IPS-18a (cell line): ENCODE measurements around the gene SHROOM3.

ENCODE experiments used
- H3K27ac ChIP-seq: one replicate; pipeline ENCODE4 v1.5.1; 2013; ENCODE audit warnings: low read length
- H3K27me3 ChIP-seq: one replicate; pipeline ENCODE4 v1.6.1; 2013; ENCODE audit warnings: mild to moderate bottlenecking, low read length; ENCODE audit not compliant: control insufficient read depth, insufficient read depth
- H3K36me3 ChIP-seq: one replicate; pipeline ENCODE4 v1.6.1; 2013; ENCODE audit warnings: low read depth, low read length; ENCODE audit not compliant: control insufficient read depth
- H3K4me1 ChIP-seq: one replicate; pipeline ENCODE4 v1.6.1; 2013; ENCODE audit warnings: low read depth, low read length; ENCODE audit not compliant: control insufficient read depth
- H3K4me3 ChIP-seq: one replicate; pipeline ENCODE4 v1.5.1; 2013; ENCODE audit warnings: low read length
- H3K9ac ChIP-seq: one replicate; pipeline ENCODE4 v1.6.1; 2013; ENCODE audit warnings: mild to moderate bottlenecking, low read length, moderate library complexity
- H3K9me3 ChIP-seq: one replicate; pipeline ENCODE4 v1.6.1; 2013; ENCODE audit warnings: low read depth, low read length; ENCODE audit not compliant: control insufficient read depth

Gene SHROOM3

DNA sequence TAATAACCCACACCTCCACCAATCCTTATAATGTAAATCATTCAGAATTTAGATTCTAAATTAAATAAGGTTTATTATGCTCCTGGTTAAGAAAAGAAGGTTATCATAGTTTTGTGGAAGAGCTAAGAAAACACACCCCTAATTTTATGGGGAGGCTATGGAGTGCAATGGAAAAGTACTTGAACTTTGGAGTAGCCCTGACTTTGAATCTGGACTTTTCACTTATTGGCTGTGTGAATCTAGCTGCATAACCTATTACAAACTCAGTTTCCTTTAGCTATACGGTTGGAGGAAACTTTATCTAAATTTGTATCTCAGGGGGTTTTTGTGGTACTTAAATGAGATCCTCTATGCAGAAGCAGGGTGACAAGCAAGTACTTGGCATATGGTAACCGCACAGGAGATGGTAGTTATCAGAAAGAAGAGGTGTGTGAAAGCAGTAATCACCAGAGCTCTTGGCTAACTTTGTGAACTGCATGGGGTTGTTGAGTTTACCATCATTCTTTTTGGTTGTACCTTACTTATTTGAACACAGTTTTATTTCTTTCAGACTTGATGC is 143.1 kb downstream of the SHROOM3 start:
- no peak overlapping the region for H3K4me3 ChIP-seq
- H3K9me3 ChIP-seq = no peaks in the 10 kb centered on the region
- H3K4me1 ChIP-seq = no peaks in the 10 kb centered on the region
- no peaks in the 10 kb centered on the region for H3K36me3 ChIP-seq
- no peak overlapping the region for H3K9ac ChIP-seq
- no peaks in the 10 kb centered on the region for H3K27me3 ChIP-seq
- H3K27ac ChIP-seq = no peak overlapping the region

DNA sequence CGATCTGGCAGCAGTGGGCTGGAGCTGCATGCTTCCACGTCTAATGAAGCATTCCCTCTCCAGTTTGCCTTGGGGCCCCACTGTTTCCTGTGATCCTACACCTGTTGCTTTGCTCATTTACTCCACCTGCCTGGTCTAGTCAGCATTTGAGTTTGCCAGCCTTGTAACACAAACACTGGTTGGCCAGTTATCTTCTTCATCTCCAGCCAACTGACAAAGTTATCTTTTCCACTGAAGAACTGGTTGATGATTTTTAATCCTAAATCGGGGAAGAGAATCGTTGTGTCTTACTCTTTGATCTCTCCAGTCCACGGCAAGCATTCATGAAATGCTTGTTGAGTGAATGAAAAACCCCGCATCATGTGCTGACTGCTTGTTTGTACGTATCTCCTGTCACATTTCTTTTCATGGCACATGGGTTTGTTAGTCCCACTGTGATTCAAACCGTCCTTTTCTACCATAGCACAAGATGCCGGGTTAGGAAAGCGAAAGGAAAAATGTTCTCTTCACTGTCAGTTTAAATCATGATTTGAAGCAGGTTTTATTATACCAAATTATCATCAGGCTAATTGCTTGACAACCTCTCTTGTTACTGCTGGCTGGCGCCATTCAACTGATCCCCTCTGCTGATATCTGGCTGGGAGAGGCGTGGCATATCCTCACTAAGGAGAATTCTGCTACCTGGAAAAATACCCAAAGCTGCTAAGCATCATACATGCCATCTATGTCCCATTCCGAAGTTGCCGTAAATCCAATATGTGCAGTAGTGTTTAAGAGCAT is 144.8 kb downstream of the SHROOM3 start:
- no peaks in the 10 kb centered on the region for H3K9me3 ChIP-seq
- H3K4me1 ChIP-seq = peaks cover 4% of the 10 kb centered on the region
- no peak overlapping the region for H3K4me3 ChIP-seq
- H3K27me3 ChIP-seq = no peaks in the 10 kb centered on the region
- H3K9ac ChIP-seq = no peak overlapping the region
- H3K27ac ChIP-seq = no peak overlapping the region
- H3K36me3 ChIP-seq = no peaks in the 10 kb centered on the region

DNA sequence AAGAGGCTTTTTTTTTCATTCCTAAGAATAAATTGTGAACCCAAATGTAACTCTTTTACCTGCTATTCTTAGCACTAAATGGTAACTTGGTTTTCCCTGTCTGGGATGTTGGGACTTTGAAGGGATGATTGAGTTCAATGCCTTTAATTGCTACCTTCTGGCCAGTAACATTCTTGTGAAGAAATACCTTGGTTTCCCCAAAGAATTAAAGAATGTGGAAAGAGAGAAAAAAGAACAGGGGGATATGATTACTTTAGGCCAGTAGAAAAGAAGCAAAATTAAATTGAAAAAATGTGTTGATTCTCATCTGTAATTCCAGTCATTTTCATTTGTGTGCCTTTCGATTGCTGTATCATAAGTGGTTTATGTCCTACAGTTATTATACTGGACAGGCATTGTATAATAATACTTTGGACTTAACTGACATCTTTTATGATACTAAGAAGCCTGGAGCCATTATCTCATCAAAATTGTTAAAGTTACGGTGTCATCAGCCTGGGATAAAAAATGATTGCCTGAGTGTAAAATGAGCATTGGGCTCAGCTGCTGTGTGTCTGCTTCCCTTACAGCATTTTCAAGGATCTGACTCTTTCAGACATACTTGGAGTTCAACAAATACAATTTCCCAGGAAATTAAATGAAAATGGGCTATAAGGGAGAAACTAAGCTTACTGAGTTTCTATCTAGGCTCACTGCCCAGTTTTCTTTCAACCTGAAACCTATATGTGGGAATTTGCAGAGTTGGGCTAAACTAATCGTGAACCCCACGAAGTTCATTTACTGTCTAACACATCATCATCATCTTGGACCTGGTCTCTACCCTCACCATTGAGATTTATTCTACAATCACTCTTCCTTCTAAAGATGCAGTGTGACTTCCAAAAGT is 146.3 kb downstream of the SHROOM3 start:
- H3K36me3 ChIP-seq = no peaks in the 10 kb centered on the region
- H3K9me3 ChIP-seq = no peaks in the 10 kb centered on the region
- H3K4me1 ChIP-seq = peaks cover 18% of the 10 kb centered on the region
- no peaks in the 10 kb centered on the region for H3K27me3 ChIP-seq
- H3K4me3 ChIP-seq = no peak overlapping the region
- H3K27ac ChIP-seq = no peak overlapping the region
- H3K9ac ChIP-seq = no peak overlapping the region

DNA sequence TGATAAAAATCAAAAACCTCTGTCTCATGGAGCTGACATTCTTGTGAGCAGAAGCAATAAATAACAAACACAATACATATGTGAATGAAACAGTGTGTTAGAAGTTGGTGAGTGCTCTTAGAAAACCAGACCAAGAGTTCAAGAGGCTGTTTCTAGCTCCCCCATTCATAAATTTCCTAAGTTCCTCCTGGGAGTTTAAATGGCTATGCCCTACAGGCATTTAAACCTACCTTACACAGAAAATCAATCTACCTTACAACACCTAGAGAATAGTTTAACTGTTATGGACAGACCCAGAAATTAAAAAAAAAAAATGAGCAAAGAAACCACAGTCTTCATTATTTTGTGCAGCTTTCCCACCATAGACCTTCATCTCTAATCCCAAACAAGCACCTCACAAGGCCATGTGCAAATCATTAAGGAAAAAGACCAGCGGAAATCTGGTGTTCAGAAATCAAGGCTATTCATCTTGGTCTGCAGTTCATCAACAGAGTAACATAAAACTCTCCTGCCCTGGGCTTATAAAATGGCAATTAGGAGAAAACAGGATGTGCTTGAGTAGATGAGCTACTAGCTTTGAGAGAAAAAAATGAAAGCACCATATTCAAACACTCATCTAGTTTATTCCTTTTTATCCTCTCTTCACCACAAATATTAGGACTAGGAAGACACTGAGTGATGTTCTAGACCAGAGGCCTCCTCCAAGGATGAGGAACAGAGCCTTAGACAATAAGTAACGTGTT is 147.2 kb downstream of the SHROOM3 start:
- Histone ChIP-seq H3K27ac (no peak overlapping the region), H3K4me1 (peaks cover 28% of the 10 kb centered on the region), H3K27me3 (no peaks in the 10 kb centered on the region), H3K9me3 (no peaks in the 10 kb centered on the region), H3K4me3 (no peak overlapping the region), H3K9ac (no peak overlapping the region), H3K36me3 (no peaks in the 10 kb centered on the region)

DNA sequence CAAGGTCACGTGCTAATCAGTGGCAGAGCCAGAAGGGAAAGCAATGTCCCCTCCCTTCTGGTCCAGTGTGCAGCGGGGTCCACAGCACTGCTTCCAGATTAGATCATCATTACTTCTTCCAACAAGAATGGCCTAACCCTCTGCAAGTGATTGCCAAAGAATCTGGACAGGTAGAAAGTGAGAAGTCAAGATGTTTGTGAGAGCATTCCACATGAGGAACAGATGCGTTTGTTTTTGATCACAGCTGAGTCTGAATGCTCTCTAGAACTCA is 147.7 kb downstream of the SHROOM3 start:
- Histone ChIP-seq H3K4me1 (peaks cover 28% of the 10 kb centered on the region), H3K36me3 (no peaks in the 10 kb centered on the region), H3K9ac (no peak overlapping the region), H3K9me3 (no peaks in the 10 kb centered on the region), H3K4me3 (no peak overlapping the region), H3K27me3 (no peaks in the 10 kb centered on the region), H3K27ac (no peak overlapping the region)

DNA sequence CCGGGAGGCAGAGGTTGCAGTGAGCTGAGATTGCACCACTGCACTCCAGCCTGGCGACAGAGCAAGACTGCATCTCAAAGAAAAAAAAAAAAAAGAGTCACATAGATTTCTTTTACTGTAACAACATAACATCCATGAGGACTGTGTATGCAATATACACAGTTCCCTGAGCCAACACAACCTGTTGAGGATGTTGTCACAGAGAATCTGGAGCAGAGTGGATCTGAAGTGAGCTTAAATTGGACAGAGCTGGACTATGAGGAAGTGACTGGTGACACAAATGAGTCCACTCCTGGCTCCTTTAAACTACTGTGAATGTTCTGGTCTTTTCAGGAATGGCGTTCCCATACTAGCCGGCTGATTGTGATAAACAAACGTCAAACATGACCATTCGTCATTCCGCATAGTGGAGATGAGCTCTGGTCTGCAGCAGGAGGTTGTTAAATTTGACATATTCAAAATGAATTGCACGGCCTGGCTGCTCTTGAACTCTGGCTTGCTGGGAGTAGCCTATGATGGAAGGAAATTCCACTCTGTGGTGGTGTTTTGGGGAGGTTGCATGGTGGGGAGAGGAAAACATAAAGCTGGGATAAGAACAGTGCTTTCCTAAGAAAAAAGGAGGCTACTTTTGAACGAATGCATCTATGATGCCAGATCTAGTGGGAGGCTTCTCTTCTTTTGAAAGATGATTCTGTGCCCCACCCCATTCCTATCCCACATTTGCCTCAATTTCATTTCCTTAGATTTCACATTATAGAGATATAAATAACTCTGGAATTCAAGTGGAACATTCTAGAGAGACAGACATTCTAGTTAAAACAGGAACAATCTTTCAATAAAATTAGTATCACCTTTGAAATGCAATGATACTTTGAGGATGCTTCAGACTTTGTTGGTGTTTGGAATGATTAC is 149.5 kb downstream of the SHROOM3 start:
- Histone ChIP-seq H3K4me3 (no peak overlapping the region), H3K36me3 (no peaks in the 10 kb centered on the region), H3K9ac (no peak overlapping the region), H3K9me3 (no peaks in the 10 kb centered on the region), H3K27ac (no peak overlapping the region), H3K27me3 (no peaks in the 10 kb centered on the region), H3K4me1 (peaks cover 43% of the 10 kb centered on the region)

DNA sequence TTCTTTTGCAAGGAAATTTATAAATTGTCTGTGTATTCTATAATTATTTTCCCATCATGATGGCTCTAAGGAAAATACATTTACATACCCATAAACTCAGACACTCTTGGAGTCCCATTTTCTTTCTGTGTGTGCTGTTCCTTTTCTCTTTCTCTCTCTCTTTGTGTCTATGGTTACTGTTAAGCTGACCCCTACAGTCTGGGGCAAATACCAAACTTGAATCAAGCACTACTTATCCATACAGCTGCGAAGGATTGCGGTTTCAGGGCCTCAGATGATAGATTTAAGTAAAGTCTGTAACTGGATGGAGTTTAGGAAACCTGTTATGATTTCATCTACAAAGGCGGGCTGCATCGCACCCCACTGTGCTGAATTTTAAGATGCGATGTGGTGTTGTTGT is 150.2 kb downstream of the SHROOM3 start:
- peak overlapping the region; percentile 62 for H3K4me3 ChIP-seq

DNA sequence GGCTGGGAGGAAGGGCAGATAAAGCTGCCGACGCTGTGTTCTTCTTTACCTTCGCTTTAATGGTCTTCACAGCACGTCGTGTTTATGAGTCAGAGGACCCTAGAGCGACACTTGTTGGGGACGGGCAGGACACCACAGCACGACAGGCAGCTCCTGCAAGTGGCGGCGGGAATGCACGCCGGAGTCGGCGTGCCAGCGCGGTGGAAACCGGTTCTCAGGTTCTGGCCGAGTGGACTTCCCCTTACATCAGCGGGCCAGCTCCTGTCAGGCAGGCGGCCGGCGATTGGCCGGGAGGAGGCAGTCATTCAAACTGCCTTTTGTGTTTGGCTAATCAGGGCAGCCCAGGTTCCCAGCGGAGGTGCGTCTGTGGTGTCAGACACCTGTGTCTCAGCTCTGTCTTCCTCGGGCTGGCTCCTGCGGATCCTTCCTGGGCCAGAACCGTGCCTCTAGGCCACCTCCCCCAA is 150.9 kb downstream of the SHROOM3 start:
- Histone ChIP-seq H3K27ac (no peak overlapping the region), H3K36me3 (no peaks in the 10 kb centered on the region), H3K9ac (peak overlapping the region; percentile 41), H3K4me1 (peaks cover 56% of the 10 kb centered on the region), H3K27me3 (no peaks in the 10 kb centered on the region), H3K9me3 (no peaks in the 10 kb centered on the region), H3K4me3 (peak overlapping the region; percentile 62)

More for the DNA sequence above, 150.2 kb downstream of the SHROOM3 start:
- no peaks in the 10 kb centered on the region for H3K27me3 ChIP-seq
- H3K27ac ChIP-seq = no peak overlapping the region
- H3K9me3 ChIP-seq = no peaks in the 10 kb centered on the region
- H3K36me3 ChIP-seq = no peaks in the 10 kb centered on the region
- peak overlapping the region; percentile 41 for H3K9ac ChIP-seq
- H3K4me1 ChIP-seq = peaks cover 50% of the 10 kb centered on the region

DNA sequence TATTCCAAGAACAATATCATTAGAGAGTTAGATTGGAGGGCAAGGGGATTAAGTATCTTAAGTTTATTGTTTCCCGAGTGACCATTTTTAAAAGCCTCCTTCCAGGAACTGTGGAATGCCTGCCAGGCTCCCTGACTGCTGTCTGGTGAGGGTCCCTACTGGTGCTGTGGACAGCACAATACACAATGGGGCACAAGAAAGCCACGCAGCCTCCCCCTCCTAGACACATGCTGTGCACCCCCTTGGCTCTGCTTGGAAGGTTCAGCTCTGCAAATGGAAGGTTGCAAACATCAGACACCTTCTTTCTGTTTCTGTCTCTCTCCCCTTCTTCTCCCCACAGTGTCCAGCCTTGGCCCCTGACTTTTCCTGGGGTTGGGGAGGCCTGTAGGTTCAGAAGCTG is 153.2 kb downstream of the SHROOM3 start:
- Histone ChIP-seq H3K9ac (no peak overlapping the region), H3K4me1 (peaks cover 63% of the 10 kb centered on the region), H3K27ac (no peak overlapping the region)

DNA sequence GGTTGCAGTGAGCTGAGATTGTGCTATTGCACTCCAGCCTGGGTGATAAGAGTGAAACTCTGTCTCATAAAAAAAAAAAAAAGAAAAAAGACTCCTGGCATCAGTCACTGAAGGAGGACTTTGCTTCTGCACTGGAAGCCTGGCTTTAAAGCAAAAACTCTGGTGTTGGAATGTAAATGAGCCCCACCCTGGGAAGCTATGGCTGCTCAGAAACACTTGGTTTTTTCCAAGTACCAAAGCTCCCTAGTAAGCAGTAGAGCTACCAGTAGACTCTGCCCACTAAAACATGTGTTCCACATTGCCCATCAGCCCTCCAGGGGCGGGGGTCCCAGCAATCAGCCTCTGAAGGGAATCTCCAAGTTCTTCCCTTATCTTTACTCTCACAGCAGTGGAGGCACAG is 154.4 kb downstream of the SHROOM3 start:
- Histone ChIP-seq H3K27me3 (no peaks in the 10 kb centered on the region), H3K4me3 (peak overlapping the region; percentile 38), H3K36me3 (no peaks in the 10 kb centered on the region), H3K9ac (peak overlapping the region; percentile 89), H3K27ac (peak overlapping the region; percentile 80), H3K9me3 (no peaks in the 10 kb centered on the region), H3K4me1 (peaks cover 63% of the 10 kb centered on the region)

More for the DNA sequence above, 153.2 kb downstream of the SHROOM3 start:
- Histone ChIP-seq H3K9me3 (no peaks in the 10 kb centered on the region), H3K4me3 (no peak overlapping the region), H3K27me3 (no peaks in the 10 kb centered on the region), H3K36me3 (no peaks in the 10 kb centered on the region)
